ENCODE results near the gene PPP1R9A. TPM values are rescaled to one million over a fixed set of nuclear protein-coding genes. Genes with fewer than 3 reads are reported as not detected.

PPP1R9A gene
- total RNA-seq, 1 experiment from 2014 or later = not detected

- H3K27me3 ChIP-seq (ENCODE audit: low read length) = no peaks in the 10 kb centered on the region
- H3K9me3 ChIP-seq (ENCODE audit: low read length) = no peaks in the 10 kb centered on the region
- H3K4me3 ChIP-seq (ENCODE audit: low read length) = no peak overlapping the region
- no peak overlapping the region for H2AFZ ChIP-seq (ENCODE audit: low read length)
- no peaks in the 10 kb centered on the region for H3K79me2 ChIP-seq (ENCODE audit: low read length)
- no peaks in the 10 kb centered on the region for H3K4me1 ChIP-seq (ENCODE audit: low read length)
- H3K27ac ChIP-seq (ENCODE audit: low read length) = no peak overlapping the region
- H3K9ac ChIP-seq (ENCODE audit: low read length) = no peak overlapping the region
- DNase-seq = no peak
- no peak overlapping the region for H3K4me2 ChIP-seq (ENCODE audit: low read depth, low read length, poor library complexity, severe bottlenecking)
- no peaks in the 10 kb centered on the region for H3K9me2 ChIP-seq (replicated peaks; ENCODE audit: insufficient read depth, low read length)
- no peaks in the 10 kb centered on the region for H3K36me3 ChIP-seq (ENCODE audit: insufficient read depth, low read length)
- H4K20me1 ChIP-seq (ENCODE audit: insufficient read depth, low read depth, low read length) = no peaks in the 10 kb centered on the region
Measured at GRCh38 chr7:94883616-94884015, 23.8 kb upstream of the PPP1R9A start.

DNA sequence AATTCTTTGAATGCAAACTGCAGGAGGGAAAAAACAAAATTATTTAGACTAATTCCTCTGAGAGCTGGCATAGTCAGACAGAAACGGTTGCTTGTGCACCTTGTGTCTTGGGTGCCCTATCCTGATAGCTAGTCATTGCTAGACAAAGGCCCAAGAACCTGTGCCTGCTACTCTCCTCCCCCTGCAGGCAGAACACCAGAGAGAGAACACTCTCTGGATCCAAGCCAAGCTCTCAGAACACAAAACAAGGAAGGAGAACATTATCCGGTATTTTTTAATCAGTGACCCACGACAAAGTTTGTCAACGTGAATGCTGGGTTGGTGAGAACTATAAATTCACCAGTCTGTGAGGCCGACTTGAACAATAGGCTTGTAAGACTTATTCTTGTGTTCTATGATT, 18.8 kb upstream of the PPP1R9A start:
- H3K4me3 ChIP-seq (ENCODE audit: low read length) = no peak overlapping the region
- no peak overlapping the region for H3K4me2 ChIP-seq (ENCODE audit: low read depth, low read length, poor library complexity, severe bottlenecking)
- H2AFZ ChIP-seq (ENCODE audit: low read length) = no peak overlapping the region
- no peaks in the 10 kb centered on the region for H3K9me3 ChIP-seq (ENCODE audit: low read length)
- no peaks in the 10 kb centered on the region for H3K9me2 ChIP-seq (replicated peaks; ENCODE audit: insufficient read depth, low read length)
- H3K4me1 ChIP-seq (ENCODE audit: low read length) = no peaks in the 10 kb centered on the region
- H3K36me3 ChIP-seq (ENCODE audit: insufficient read depth, low read length) = no peaks in the 10 kb centered on the region
- no peak overlapping the region for H3K9ac ChIP-seq (ENCODE audit: low read length)
- no peak overlapping the region for H3K27ac ChIP-seq (ENCODE audit: low read length)
- DNase-seq = no peak
- no peaks in the 10 kb centered on the region for H3K27me3 ChIP-seq (ENCODE audit: low read length)
- H3K79me2 ChIP-seq (ENCODE audit: low read length) = no peaks in the 10 kb centered on the region
- H4K20me1 ChIP-seq (ENCODE audit: insufficient read depth, low read depth, low read length) = no peaks in the 10 kb centered on the region

DNA sequence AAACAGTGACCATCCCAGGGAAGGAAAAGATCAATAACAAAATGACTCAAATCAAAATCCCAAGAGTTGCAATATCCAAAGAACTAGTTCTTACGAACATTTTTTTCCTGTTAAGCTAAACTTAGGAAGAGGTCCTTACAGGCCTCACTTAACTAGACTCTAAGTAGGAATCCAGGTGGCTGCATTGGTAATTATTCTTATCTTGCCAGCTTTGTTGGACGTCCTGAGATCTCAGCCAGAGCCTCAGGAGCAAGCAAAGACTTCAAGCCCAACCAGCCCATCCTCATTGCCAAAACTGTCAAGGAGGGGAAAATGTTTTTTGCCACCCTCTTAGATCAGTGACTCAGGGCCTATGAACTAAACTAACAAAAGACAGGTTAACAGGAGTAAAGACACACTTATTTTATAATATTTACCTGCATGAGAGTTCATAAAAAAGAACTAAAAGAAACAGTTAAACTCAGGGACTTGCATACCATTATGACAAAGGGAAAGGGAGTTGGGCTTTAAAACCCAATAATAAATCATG, 18.3 kb upstream of the PPP1R9A start:
- H3K9ac ChIP-seq (ENCODE audit: low read length) = no peak overlapping the region
- H3K36me3 ChIP-seq (ENCODE audit: insufficient read depth, low read length) = no peaks in the 10 kb centered on the region
- no peak overlapping the region for H3K4me2 ChIP-seq (ENCODE audit: low read depth, low read length, poor library complexity, severe bottlenecking)
- no peaks in the 10 kb centered on the region for H3K4me1 ChIP-seq (ENCODE audit: low read length)
- no peak for DNase-seq
- H3K9me2 ChIP-seq (replicated peaks; ENCODE audit: insufficient read depth, low read length) = no peaks in the 10 kb centered on the region
- H3K27ac ChIP-seq (ENCODE audit: low read length) = no peak overlapping the region
- H2AFZ ChIP-seq (ENCODE audit: low read length) = no peak overlapping the region
- H3K27me3 ChIP-seq (ENCODE audit: low read length) = no peaks in the 10 kb centered on the region
- H3K79me2 ChIP-seq (ENCODE audit: low read length) = no peaks in the 10 kb centered on the region
- H3K4me3 ChIP-seq (ENCODE audit: low read length) = no peak overlapping the region
- H3K9me3 ChIP-seq (ENCODE audit: low read length) = no peaks in the 10 kb centered on the region
- H4K20me1 ChIP-seq (ENCODE audit: insufficient read depth, low read depth, low read length) = no peaks in the 10 kb centered on the region

- Histone ChIP-seq H3K36me3 (ENCODE audit: insufficient read depth, low read length) (no peaks in the 10 kb centered on the region), H4K20me1 (ENCODE audit: insufficient read depth, low read depth, low read length) (no peaks in the 10 kb centered on the region), H3K9me3 (ENCODE audit: low read length) (no peaks in the 10 kb centered on the region), H3K9ac (ENCODE audit: low read length) (no peak overlapping the region), H3K9me2 (replicated peaks; ENCODE audit: insufficient read depth, low read length) (no peaks in the 10 kb centered on the region), H3K27ac (ENCODE audit: low read length) (no peak overlapping the region), H3K4me2 (ENCODE audit: low read depth, low read length, poor library complexity, severe bottlenecking) (no peak overlapping the region), H3K79me2 (ENCODE audit: low read length) (no peaks in the 10 kb centered on the region), H3K4me1 (ENCODE audit: low read length) (no peaks in the 10 kb centered on the region), H3K27me3 (ENCODE audit: low read length) (no peaks in the 10 kb centered on the region), H3K4me3 (ENCODE audit: low read length) (no peak overlapping the region), H2AFZ (ENCODE audit: low read length) (no peak overlapping the region)
- DNase-seq = no peak
Measured at GRCh38 chr7:94890216-94890615, 17.2 kb upstream of the PPP1R9A start.

DNA sequence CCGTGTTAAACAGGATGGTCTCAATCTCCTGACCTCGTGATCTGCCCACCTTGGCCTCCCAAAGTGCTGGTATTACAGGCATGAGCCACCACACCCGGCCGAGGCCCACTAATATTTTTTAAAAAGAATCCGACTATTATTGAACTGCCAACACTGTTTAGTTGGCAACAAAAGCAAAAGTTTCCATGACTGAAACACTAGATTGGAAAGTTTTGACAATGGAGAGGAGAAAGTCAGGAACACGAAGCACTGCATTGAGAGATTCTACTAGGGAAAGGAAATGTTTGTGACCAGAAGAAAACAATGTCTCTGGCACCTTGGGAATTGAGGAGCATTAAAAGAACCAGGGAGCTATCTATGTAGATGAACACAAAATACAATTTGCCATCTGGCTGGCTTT, 13.7 kb upstream of the PPP1R9A start:
- Histone ChIP-seq H3K27me3 (ENCODE audit: low read length) (no peaks in the 10 kb centered on the region), H3K36me3 (ENCODE audit: insufficient read depth, low read length) (no peaks in the 10 kb centered on the region), H3K4me1 (ENCODE audit: low read length) (no peaks in the 10 kb centered on the region), H3K9me3 (ENCODE audit: low read length) (no peaks in the 10 kb centered on the region), H3K79me2 (ENCODE audit: low read length) (no peaks in the 10 kb centered on the region), H2AFZ (ENCODE audit: low read length) (no peak overlapping the region), H4K20me1 (ENCODE audit: insufficient read depth, low read depth, low read length) (no peaks in the 10 kb centered on the region), H3K9ac (ENCODE audit: low read length) (no peak overlapping the region), H3K4me2 (ENCODE audit: low read depth, low read length, poor library complexity, severe bottlenecking) (no peak overlapping the region), H3K9me2 (replicated peaks; ENCODE audit: insufficient read depth, low read length) (no peaks in the 10 kb centered on the region), H3K4me3 (ENCODE audit: low read length) (no peak overlapping the region), H3K27ac (ENCODE audit: low read length) (no peak overlapping the region)
- DNase-seq = no peak

DNA sequence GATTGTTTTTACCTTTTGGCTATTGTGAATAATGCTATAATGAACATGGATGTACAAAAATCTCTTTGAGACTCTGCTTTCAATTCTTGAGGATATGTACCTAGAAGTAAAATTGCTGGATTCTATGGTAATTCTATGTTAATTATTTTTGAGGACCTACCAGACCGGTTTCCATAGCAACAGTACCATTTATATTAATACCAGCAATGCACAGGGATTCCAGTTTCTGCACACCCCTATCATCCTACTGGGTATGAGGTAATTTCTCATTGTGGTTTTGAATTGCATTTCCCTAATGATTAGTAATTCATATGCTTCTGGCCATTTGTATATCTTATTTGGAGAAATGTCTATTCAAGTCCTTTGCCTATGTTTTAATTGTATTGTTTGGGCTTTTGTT, 9.9 kb upstream of the PPP1R9A start:
- no peaks in the 10 kb centered on the region for H3K36me3 ChIP-seq (ENCODE audit: insufficient read depth, low read length)

DNA sequence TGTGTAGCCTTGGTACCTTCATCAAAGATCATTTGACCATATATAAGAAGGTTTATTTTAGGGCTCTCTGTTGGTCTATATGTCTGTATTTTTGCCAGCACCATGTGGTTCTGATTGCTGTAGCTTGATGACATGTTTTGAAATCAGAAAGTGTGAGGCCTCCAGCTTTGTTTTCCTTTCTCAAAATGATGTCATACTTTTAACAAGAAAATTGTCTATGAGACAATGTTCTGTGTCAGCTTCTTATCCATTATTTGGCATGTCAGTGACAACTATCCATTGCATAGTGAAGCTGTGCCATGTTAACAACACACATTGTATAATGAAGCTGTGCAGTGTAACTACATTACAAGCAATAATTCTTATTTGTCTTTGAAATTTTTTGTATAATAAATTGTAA, 9.1 kb upstream of the PPP1R9A start:
- Histone ChIP-seq H3K9me3 (ENCODE audit: low read length) (no peaks in the 10 kb centered on the region), H4K20me1 (ENCODE audit: insufficient read depth, low read depth, low read length) (no peaks in the 10 kb centered on the region), H3K79me2 (ENCODE audit: low read length) (no peaks in the 10 kb centered on the region), H3K4me3 (ENCODE audit: low read length) (no peak overlapping the region), H3K27ac (ENCODE audit: low read length) (no peak overlapping the region), H3K9me2 (replicated peaks; ENCODE audit: insufficient read depth, low read length) (no peaks in the 10 kb centered on the region), H3K36me3 (ENCODE audit: insufficient read depth, low read length) (no peaks in the 10 kb centered on the region), H3K4me1 (ENCODE audit: low read length) (no peaks in the 10 kb centered on the region), H2AFZ (ENCODE audit: low read length) (no peak overlapping the region), H3K27me3 (ENCODE audit: low read length) (no peaks in the 10 kb centered on the region), H3K4me2 (ENCODE audit: low read depth, low read length, poor library complexity, severe bottlenecking) (no peak overlapping the region), H3K9ac (ENCODE audit: low read length) (no peak overlapping the region)
- no peak for DNase-seq

More for the DNA sequence above, 9.9 kb upstream of the PPP1R9A start:
- Histone ChIP-seq H3K9ac (ENCODE audit: low read length) (no peak overlapping the region), H3K9me3 (ENCODE audit: low read length) (no peaks in the 10 kb centered on the region), H3K4me2 (ENCODE audit: low read depth, low read length, poor library complexity, severe bottlenecking) (no peak overlapping the region), H3K4me3 (ENCODE audit: low read length) (no peak overlapping the region), H4K20me1 (ENCODE audit: insufficient read depth, low read depth, low read length) (no peaks in the 10 kb centered on the region), H3K27me3 (ENCODE audit: low read length) (no peaks in the 10 kb centered on the region), H3K27ac (ENCODE audit: low read length) (no peak overlapping the region), H2AFZ (ENCODE audit: low read length) (no peak overlapping the region), H3K9me2 (replicated peaks; ENCODE audit: insufficient read depth, low read length) (no peaks in the 10 kb centered on the region), H3K4me1 (ENCODE audit: low read length) (no peaks in the 10 kb centered on the region), H3K79me2 (ENCODE audit: low read length) (no peaks in the 10 kb centered on the region)
- no peak for DNase-seq

DNA sequence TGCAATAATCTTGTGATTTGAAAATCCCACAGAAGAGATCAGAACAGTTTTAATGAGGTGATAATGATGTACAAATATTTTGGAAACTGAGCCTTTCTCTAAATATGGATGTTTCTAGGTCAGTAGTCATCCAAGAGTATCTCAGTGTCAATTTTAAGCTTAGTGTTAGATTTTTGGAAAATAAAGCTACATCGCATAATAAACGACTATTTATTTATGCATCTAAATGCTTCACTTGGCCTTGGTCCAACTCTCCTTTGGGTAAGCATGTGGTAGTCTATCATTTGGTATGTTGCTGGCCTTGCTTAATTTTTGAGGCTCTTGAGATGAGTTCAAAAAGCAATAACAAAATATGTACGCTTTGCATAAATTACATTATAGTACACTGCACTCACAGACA, 5.4 kb upstream of the PPP1R9A start:
- H3K36me3 ChIP-seq (ENCODE audit: insufficient read depth, low read length) = no peaks in the 10 kb centered on the region
- no peaks in the 10 kb centered on the region for H3K79me2 ChIP-seq (ENCODE audit: low read length)
- no peaks in the 10 kb centered on the region for H3K4me1 ChIP-seq (ENCODE audit: low read length)
- DNase-seq = no peak
- H3K4me2 ChIP-seq (ENCODE audit: low read depth, low read length, poor library complexity, severe bottlenecking) = no peak overlapping the region
- no peak overlapping the region for H3K9ac ChIP-seq (ENCODE audit: low read length)
- H3K9me2 ChIP-seq (replicated peaks; ENCODE audit: insufficient read depth, low read length) = no peaks in the 10 kb centered on the region
- H3K9me3 ChIP-seq (ENCODE audit: low read length) = no peaks in the 10 kb centered on the region
- H3K4me3 ChIP-seq (ENCODE audit: low read length) = no peak overlapping the region
- H3K27ac ChIP-seq (ENCODE audit: low read length) = no peak overlapping the region
- no peak overlapping the region for H2AFZ ChIP-seq (ENCODE audit: low read length)
- H4K20me1 ChIP-seq (ENCODE audit: insufficient read depth, low read depth, low read length) = no peaks in the 10 kb centered on the region
- H3K27me3 ChIP-seq (ENCODE audit: low read length) = no peaks in the 10 kb centered on the region

DNA sequence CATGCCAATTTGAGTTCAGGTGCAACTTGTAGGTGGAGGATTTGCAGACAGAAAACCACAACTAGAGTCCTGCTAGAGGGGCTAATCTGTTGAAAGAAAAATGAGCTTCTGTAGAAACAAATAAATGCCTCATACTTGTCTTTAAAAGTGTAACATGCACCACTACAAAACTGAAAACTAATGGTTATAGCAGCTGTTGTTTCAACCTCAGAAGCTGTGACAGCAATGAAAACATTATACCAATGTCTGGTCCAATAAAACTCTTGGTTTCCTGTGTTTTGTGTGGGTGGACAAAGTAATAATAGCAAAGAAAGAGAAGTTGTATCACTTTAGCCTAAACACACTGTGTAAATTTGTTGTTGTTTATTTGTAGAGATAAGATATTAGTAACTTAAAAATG, 3.4 kb upstream of the PPP1R9A start:
- Histone ChIP-seq H3K9me2 (replicated peaks; ENCODE audit: insufficient read depth, low read length) (no peaks in the 10 kb centered on the region), H2AFZ (ENCODE audit: low read length) (no peak overlapping the region), H3K27ac (ENCODE audit: low read length) (no peak overlapping the region), H3K4me3 (ENCODE audit: low read length) (no peak overlapping the region), H4K20me1 (ENCODE audit: insufficient read depth, low read depth, low read length) (no peaks in the 10 kb centered on the region), H3K79me2 (ENCODE audit: low read length) (no peaks in the 10 kb centered on the region), H3K4me1 (ENCODE audit: low read length) (no peaks in the 10 kb centered on the region), H3K36me3 (ENCODE audit: insufficient read depth, low read length) (no peaks in the 10 kb centered on the region), H3K9me3 (ENCODE audit: low read length) (no peaks in the 10 kb centered on the region), H3K4me2 (ENCODE audit: low read depth, low read length, poor library complexity, severe bottlenecking) (no peak overlapping the region), H3K27me3 (ENCODE audit: low read length) (no peaks in the 10 kb centered on the region), H3K9ac (ENCODE audit: low read length) (no peak overlapping the region)
- DNase-seq = no peak
